SU-DHL-6 (cell line): ENCODE measurements around the gene NAPA.

Experiments
- H2AFZ ChIP-seq: fragments of 200-600 bp; sonication (generic); 2 replicates; pipeline ENCODE4 v1.6.1; 2014; ENCODE audit warnings: low read depth, mild to moderate bottlenecking, moderate library complexity, mixed read lengths, antibody characterized with exemption, low read length; ENCODE audit not compliant: severe bottlenecking
- H3F3A ChIP-seq: fragments of 200-600 bp; shearing (Covaris generic); 2 replicates; pipeline ENCODE4 v1.6.0; 2016; ENCODE audit warnings: antibody characterized with exemption, mild to moderate bottlenecking; ENCODE audit not compliant: insufficient read depth
- H3K27ac ChIP-seq: fragments of 200-600 bp; sonication (generic); 2 replicates; pipeline ENCODE4 v1.5.1; 2016; ENCODE audit warnings: low read depth, mild to moderate bottlenecking, low read length, moderate library complexity, mixed read lengths
- H3K27me3 ChIP-seq: fragments of 200-600 bp; sonication (generic), shearing (Covaris generic); 2 replicates; pipeline ENCODE4 v1.6.0; 2014; ENCODE audit warnings: mild to moderate bottlenecking, low read length
- H3K36me3 ChIP-seq: fragments of 200-600 bp; sonication (generic); 2 replicates; pipeline ENCODE4 v1.6.1; 2014; ENCODE audit warnings: mild to moderate bottlenecking, low read length, mixed read lengths
- H3K4me2 ChIP-seq: fragments of 300-600, 200-600 bp; shearing (Covaris generic), sonication (generic); 2 replicates; pipeline ENCODE4 v1.6.0; 2014; ENCODE audit warnings: low read length, low read depth, mild to moderate bottlenecking; ENCODE audit not compliant: poor library complexity, severe bottlenecking
- H3K4me3 ChIP-seq: fragments of 200-600 bp; sonication (generic); 2 replicates; pipeline ENCODE4 v1.5.1; 2014; ENCODE audit warnings: antibody characterized with exemption, low read length, mild to moderate bottlenecking, mixed read lengths; ENCODE audit not compliant: insufficient read depth, poor library complexity, severe bottlenecking
- H3K79me2 ChIP-seq: fragments of 200-600 bp; sonication (generic); 2 replicates; pipeline ENCODE4 v1.6.1; 2014; ENCODE audit warnings: mild to moderate bottlenecking, low read length, moderate library complexity; ENCODE audit not compliant: insufficient read depth
- H3K9ac ChIP-seq: fragments of 200-600 bp; sonication (generic); 2 replicates; pipeline ENCODE4 v1.7.0; 2014; ENCODE audit warnings: mild to moderate bottlenecking, low read length
- H3K9me2 ChIP-seq: fragments of 200-600 bp; sonication (generic); replicated peaks from 2 replicates; pipeline ENCODE4 v1.6.1; 2014; ENCODE audit warnings: low read length; ENCODE audit not compliant: insufficient read depth
- H3K9me3 ChIP-seq: fragments of 200-600 bp; sonication (generic); 2 replicates; pipeline ENCODE4 v1.6.1; 2014; ENCODE audit warnings: low read length, mixed read lengths; ENCODE audit not compliant: insufficient read depth
- H4K20me1 ChIP-seq: fragments of 200-600 bp; sonication (generic); 2 replicates; pipeline ENCODE4 v1.6.1; 2014; ENCODE audit warnings: low read depth, mild to moderate bottlenecking, antibody characterized with exemption, low read length, moderate library complexity, mixed read lengths
- CTCF ChIP-seq: fragments of 200-600 bp; sonication (generic); IDR thresholded peaks from one replicate; pipeline ENCODE4 v1.5.1; 2017; ENCODE audit warnings: antibody characterized with exemption, mild to moderate bottlenecking, low read length, moderate library complexity; ENCODE audit not compliant: insufficient read depth, poor library complexity, severe bottlenecking
- EZH2phosphoT487 ChIP-seq: fragments of 200-600 bp; sonication (generic), shearing (Covaris generic); conservative IDR thresholded peaks from 2 replicates; pipeline ENCODE4 v1.6.1; 2018; ENCODE audit warnings: mild to moderate bottlenecking, antibody characterized with exemption, low read length, moderate library complexity, mixed read lengths

The NAPA gene

GRCh38 chr19:47469719-47470118 is 45.1 kb downstream of the NAPA start:
- TF ChIP-seq CTCF = no peak
- no peak for TF ChIP-seq EZH2phosphoT487
- Histone ChIP-seq H3K9me2 (no peaks in the 10 kb centered on the region), H3K9me3 (no peaks in the 10 kb centered on the region), H4K20me1 (no peaks in the 10 kb centered on the region), H3K36me3 (no peaks in the 10 kb centered on the region), H3K27me3 (no peaks in the 10 kb centered on the region), H3K4me2 (no peak overlapping the region), H3K9ac (no peak overlapping the region), H3K27ac (no peak overlapping the region), H3F3A (no peaks in the 10 kb centered on the region), H2AFZ (no peak overlapping the region), H3K4me3 (no peak overlapping the region), H3K79me2 (no peaks in the 10 kb centered on the region)

GRCh38 chr19:47469363-47469700 is 45.5 kb downstream of the NAPA start:
- Histone ChIP-seq H3K4me2 (no peak overlapping the region), H3K27me3 (no peaks in the 10 kb centered on the region)

GRCh38 chr19:47467914-47468313 is 46.9 kb downstream of the NAPA start:
- Histone ChIP-seq H3K9ac (no peak overlapping the region), H3K4me2 (no peak overlapping the region), H3K9me3 (no peaks in the 10 kb centered on the region), H3K27ac (no peak overlapping the region), H3F3A (no peaks in the 10 kb centered on the region), H3K36me3 (no peaks in the 10 kb centered on the region), H2AFZ (no peak overlapping the region), H3K4me3 (no peak overlapping the region), H4K20me1 (no peaks in the 10 kb centered on the region), H3K79me2 (no peaks in the 10 kb centered on the region), H3K9me2 (no peaks in the 10 kb centered on the region), H3K27me3 (no peaks in the 10 kb centered on the region)
- TF ChIP-seq CTCF (no peak), EZH2phosphoT487 (no peak)

More at GRCh38 chr19:47469363-47469700, 45.5 kb downstream of the NAPA start:
- Histone ChIP-seq H3K9ac (no peak overlapping the region), H3K4me3 (no peak overlapping the region), H3K27ac (no peak overlapping the region), H3K79me2 (no peaks in the 10 kb centered on the region), H2AFZ (no peak overlapping the region), H3F3A (no peaks in the 10 kb centered on the region), H3K36me3 (no peaks in the 10 kb centered on the region), H3K9me2 (no peaks in the 10 kb centered on the region), H3K9me3 (no peaks in the 10 kb centered on the region), H4K20me1 (no peaks in the 10 kb centered on the region)
- TF ChIP-seq EZH2phosphoT487 (no peak), CTCF (no peak)

- Histone ChIP-seq H3K27me3 (no peaks in the 10 kb centered on the region), H3K9me3 (no peaks in the 10 kb centered on the region), H3K9ac (no peak overlapping the region), H3F3A (no peaks in the 10 kb centered on the region), H3K27ac (no peak overlapping the region), H4K20me1 (no peaks in the 10 kb centered on the region), H3K9me2 (no peaks in the 10 kb centered on the region), H2AFZ (no peak overlapping the region), H3K4me3 (no peak overlapping the region), H3K36me3 (no peaks in the 10 kb centered on the region), H3K4me2 (no peak overlapping the region), H3K79me2 (no peaks in the 10 kb centered on the region)
- TF ChIP-seq EZH2phosphoT487 (no peak), CTCF (no peak)
Observed at GRCh38 chr19:47465957-47466356, 48.9 kb downstream of the NAPA start.
